Uterus (tissue), 4 donors: ENCODE results near the gene RPAIN. TPM values are rescaled to one million over a fixed set of nuclear protein-coding genes. Genes with fewer than 3 reads are reported as not detected.

ENCODE experiments used
- DNase-seq, 2 donors: peaks; one replicate each; pipeline ENCODE4 v3.0.0-alpha.2; 2019 to 2020
- H3K27ac ChIP-seq, 2 donors: fragments of 200-600 bp; sonication (generic); 1 replicate in 1 of 2; 2 replicates in 1 of 2; pipeline ENCODE4 v1.5.1; 2016 to 2018
- H3K27me3 ChIP-seq, 2 donors: fragments of 200-600 bp; sonication (generic); one replicate each; pipeline ENCODE4 v1.5.1; 2018 to 2019; ENCODE audit warnings: control low read depth in 1 of 2
- H3K36me3 ChIP-seq, 2 donors: fragments of 200-600 bp; sonication (generic); one replicate each; pipeline ENCODE4 v1.5.1; 2019; ENCODE audit warnings: control low read depth in 1 of 2
- H3K4me1 ChIP-seq, 2 donors: fragments of 200-600 bp; sonication (generic); one replicate each; pipeline ENCODE4 v1.5.1; 2018 to 2019; ENCODE audit warnings: control low read depth in 1 of 2
- H3K4me3 ChIP-seq, 2 donors: fragments of 200-600 bp; sonication (generic); 1 replicate in 1 of 2; 2 replicates in 1 of 2; pipeline ENCODE4 v1.5.1; 2018 to 2019; ENCODE audit warnings: mild to moderate bottlenecking in 1 of 2
- H3K9me3 ChIP-seq, 2 donors: fragments of 200-600 bp; sonication (generic); one replicate each; pipeline ENCODE4 v1.5.1; 2019; ENCODE audit warnings: control low read depth in 1 of 2
- POLR2A ChIP-seq, 2 donors: fragments of 450-650 bp; IDR thresholded peaks; one replicate each; pipeline ENCODE4 v1.6.1; 2016; ENCODE audit warnings: antibody characterized with exemption in 2 of 2, mild to moderate bottlenecking in 1 of 2, moderate library complexity in 1 of 2
- intact Hi-C: fragments of 100-400 bp; cut with DNase I; formaldehyde crosslinking; loops from one replicate; pipeline ENCODE4 v1.15.1; 2023; ENCODE audit warnings: low total_unique reads
- total RNA-seq, 4 donors: library from RNA; depleted of rRNA in 3 of 4; stranded (reverse); fragments of >200 nt in 3 of 4; gene quantifications; one replicate each; pipeline versions ENCODE4 v1.1.0 to v1.2.4, GENCODE V29; 2014 to 2023
- TF ChIP-seq, protein P1 (sequence below), 4 experiments: fragments of 200-600 bp in 2 of 4; fragments of 450-650 bp in 2 of 4; sonication (generic) in 2 of 4; IDR thresholded peaks; one replicate each; pipeline ENCODE4 v1.5.1; 2016 to 2019; ENCODE audit warnings: antibody characterized with exemption in 4 of 4, mild to moderate bottlenecking in 2 of 4, moderate library complexity in 1 of 4
- donor health status: DM: yes; HTN: yes; CAD: no.

The RPAIN gene
- total RNA-seq, 4 donors from 2014 or later, result 38.7 to 78.8 (median 46.9) TPM

DNA sequence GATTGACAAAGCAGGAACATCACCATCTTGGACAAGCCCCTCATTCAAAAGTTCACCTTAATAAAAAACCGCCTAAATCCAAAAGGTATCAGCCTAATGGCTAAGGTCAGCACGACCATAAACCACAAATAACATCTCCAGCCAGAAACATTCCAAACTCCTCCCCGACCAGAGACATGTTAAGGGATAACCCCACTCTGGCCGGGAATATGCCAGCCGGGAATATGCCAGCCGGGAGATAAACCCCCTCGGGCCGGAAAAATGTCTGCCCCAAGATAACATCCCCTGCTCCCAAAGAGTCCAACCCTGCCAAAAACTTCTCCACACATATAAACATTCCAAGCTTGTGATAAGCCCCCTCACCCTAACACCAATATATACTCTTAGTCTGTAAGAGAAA, 47.4 kb downstream of the RPAIN start:
- Histone ChIP-seq H3K27me3 (no peaks in the 10 kb centered on the region), H3K36me3 (no peaks in the 10 kb centered on the region), H3K4me1 (peaks cover 10 to 12% of the 10 kb centered on the region in 2 donors), H3K9me3 (no peaks in the 10 kb centered on the region), H3K27ac (no peak overlapping the region), H3K4me3 (peak overlapping the region; percentile 87 to 92)
- intact Hi-C loops, result no loop called here
- TF ChIP-seq, protein P1, sequence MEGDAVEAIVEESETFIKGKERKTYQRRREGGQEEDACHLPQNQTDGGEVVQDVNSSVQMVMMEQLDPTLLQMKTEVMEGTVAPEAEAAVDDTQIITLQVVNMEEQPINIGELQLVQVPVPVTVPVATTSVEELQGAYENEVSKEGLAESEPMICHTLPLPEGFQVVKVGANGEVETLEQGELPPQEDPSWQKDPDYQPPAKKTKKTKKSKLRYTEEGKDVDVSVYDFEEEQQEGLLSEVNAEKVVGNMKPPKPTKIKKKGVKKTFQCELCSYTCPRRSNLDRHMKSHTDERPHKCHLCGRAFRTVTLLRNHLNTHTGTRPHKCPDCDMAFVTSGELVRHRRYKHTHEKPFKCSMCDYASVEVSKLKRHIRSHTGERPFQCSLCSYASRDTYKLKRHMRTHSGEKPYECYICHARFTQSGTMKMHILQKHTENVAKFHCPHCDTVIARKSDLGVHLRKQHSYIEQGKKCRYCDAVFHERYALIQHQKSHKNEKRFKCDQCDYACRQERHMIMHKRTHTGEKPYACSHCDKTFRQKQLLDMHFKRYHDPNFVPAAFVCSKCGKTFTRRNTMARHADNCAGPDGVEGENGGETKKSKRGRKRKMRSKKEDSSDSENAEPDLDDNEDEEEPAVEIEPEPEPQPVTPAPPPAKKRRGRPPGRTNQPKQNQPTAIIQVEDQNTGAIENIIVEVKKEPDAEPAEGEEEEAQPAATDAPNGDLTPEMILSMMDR (IDR thresholded peaks at IDR 0.05), result no peak
- no peak for TF ChIP-seq POLR2A (IDR thresholded peaks at IDR 0.05)
- no peak for DNase-seq

DNA sequence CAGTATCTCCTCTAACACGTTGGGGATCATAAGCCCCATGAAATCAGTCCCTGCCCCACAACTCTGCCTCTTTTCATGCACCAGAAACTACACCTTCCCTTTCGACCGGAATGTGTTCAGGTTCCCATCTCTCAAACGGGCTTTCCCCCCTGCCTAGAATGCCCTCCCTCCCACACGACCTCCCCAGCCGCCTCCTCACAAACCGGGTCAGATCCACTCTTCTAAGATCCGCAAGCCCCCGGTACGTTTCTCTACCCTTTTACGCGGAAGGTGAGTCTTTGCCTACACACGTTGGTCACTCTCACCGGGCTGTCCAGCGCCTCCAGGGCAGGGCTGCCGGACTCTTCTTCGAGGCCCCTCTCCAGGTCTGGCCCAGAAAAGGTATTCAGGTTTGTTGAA, 48.1 kb downstream of the RPAIN start:
- Histone ChIP-seq H3K27me3 (no peaks in the 10 kb centered on the region), H3K36me3 (no peaks in the 10 kb centered on the region), H3K9me3 (no peaks in the 10 kb centered on the region), H3K4me1 (peaks cover 10 to 12% of the 10 kb centered on the region in 2 donors), H3K27ac (peak overlapping the region in 1 of 2 donors; percentile 80), H3K4me3 (peak overlapping the region; percentile 87 to 92)
- TF ChIP-seq POLR2A (IDR thresholded peaks at IDR 0.05), result no peak
- TF ChIP-seq, protein P1 (IDR thresholded peaks at IDR 0.05), result no peak
- DNase-seq, result no peak
- intact Hi-C loops, result no loop called here

DNA sequence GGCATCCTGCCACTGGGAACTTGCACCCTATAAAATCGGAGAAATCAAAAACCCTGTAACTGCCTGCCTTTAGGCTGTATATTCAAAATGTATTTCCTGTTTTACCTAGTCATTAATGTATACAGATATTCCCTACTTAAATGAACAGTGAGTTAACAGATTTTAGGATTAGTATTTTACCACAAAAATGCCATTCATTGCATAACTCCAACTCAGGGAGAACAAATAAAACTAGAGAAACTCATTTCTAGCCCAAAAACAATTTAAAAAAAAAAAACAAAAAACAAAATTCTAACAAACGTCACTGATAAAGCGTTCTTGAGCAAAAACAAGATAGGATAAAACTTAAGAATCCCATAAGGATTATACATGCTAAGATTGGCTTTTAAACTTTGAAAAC, 52.5 kb downstream of the RPAIN start:
- H3K4me1 ChIP-seq, result peaks cover 0 to 5% of the 10 kb centered on the region in 2 donors
- no peak overlapping the region for H3K4me3 ChIP-seq
- intact Hi-C loops, result no loop called here
- TF ChIP-seq, protein P1 (IDR thresholded peaks at IDR 0.05), result no peak
- TF ChIP-seq POLR2A (IDR thresholded peaks at IDR 0.05), result no peak
- no peaks in the 10 kb centered on the region for H3K27me3 ChIP-seq
- H3K27ac ChIP-seq, result no peak overlapping the region
- H3K9me3 ChIP-seq, result no peaks in the 10 kb centered on the region
- DNase-seq, result no peak
- H3K36me3 ChIP-seq, result no peaks in the 10 kb centered on the region

DNA sequence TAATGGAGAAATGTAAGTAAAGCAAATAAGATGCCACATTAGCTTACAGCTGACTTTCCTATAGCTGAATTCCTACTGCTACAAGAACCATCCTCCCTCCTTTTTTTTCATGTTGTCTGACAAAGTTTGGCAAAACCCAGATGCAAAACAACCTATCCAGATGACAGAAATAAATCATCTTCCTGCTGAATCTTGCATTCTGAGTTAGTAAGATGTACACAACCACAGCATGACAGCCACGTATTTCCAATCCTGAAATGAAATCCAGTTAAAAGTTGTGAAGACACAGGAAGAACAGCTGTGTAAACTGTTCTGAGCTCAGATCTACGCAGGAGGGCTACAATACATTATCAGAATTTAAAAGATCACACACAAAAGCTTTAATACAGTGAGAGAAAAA, 53.9 kb downstream of the RPAIN start:
- intact Hi-C loops, result no loop called here
- TF ChIP-seq, protein P1 (IDR thresholded peaks at IDR 0.05), result no peak
- no peak for TF ChIP-seq POLR2A (IDR thresholded peaks at IDR 0.05)
- Histone ChIP-seq H3K4me3 (no peak overlapping the region), H3K9me3 (no peaks in the 10 kb centered on the region), H3K36me3 (no peaks in the 10 kb centered on the region), H3K27ac (no peak overlapping the region), H3K4me1 (no peaks in the 10 kb centered on the region), H3K27me3 (no peaks in the 10 kb centered on the region)
- no peak for DNase-seq

DNA sequence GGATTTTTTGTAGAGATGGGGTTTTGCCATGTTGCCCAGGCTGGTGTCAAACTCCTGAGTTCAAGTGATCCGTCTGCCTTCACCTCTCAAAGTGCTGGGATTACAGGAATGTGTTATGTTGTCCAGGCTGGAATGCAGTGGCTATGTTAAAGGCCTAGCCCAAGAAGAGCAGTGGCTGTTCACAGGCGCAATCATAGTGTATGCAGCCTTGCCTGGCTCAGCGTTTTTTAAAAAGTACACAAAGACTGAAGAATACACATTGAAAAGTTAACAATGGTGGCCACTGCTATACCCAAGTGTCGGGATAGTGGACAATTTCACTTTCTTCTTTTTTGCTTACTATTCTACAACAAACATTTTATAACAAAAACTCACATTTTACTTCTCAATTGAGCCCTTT, 59.0 kb downstream of the RPAIN start:
- H3K27ac ChIP-seq, result no peak overlapping the region
- no peaks in the 10 kb centered on the region for H3K4me1 ChIP-seq
- no peak overlapping the region for H3K4me3 ChIP-seq
- no peak for DNase-seq
- no peak for TF ChIP-seq POLR2A (IDR thresholded peaks at IDR 0.05)
- TF ChIP-seq, protein P1 (IDR thresholded peaks at IDR 0.05), result no peak
- no peaks in the 10 kb centered on the region for H3K36me3 ChIP-seq
- intact Hi-C loops, result no loop called here
- H3K9me3 ChIP-seq, result no peaks in the 10 kb centered on the region
- H3K27me3 ChIP-seq, result no peaks in the 10 kb centered on the region
